8988T (cell line): ENCODE results near the gene TRPC3.
A peak's percentile ranks its signal among the peaks of the same experiment; 100 is the strongest.

Experiments
- DNase-seq: peaks from one replicate; pipeline ENCODE4 v3.0.0; 2011

The TRPC3 gene

DNA sequence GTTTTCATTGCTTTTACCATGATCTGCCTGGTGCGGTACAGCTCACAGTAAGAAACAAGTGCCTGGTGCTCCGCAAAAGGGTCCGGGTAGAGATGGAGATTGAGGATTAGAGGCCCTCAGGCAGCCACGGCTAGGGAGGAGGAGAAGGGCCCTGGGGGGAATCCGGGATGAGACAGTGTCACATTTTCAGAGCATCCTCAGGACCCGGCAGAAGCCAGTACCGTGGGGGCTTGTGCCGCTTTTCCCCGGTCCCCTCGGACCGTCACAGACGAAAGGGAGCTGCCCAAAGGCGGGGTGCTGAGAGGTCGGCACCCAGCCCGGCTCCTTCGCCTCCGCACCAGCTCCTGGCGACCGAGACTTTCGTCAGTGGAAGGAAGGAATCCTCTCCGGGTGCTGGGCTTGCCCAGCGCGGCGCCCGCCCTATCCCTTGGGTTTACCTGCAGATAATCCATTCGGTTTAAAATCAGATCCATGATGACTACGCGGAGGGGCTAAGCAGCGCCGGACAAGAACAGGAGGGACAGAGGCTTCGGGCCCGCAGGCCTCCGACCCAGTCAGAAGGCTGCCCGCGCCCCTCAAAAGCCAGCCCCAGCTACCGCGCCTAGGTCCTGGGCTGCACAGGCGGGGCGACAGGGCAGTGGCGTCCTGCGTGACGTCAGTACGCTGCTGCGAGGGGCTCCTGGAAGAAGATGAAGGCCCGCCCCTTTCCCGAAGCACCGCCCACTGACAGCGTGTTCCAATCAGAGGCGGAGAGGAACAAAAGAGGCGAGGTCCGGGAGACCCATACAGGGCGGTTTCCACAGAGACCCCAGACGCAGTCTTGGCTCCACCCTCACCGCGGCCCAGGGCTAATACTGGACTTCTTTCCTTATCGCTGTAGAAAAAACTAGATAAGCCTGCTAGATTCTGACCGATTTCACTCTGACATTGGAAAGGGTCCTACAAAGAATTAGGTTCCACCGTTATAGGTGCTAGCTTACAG is 81.7 kb downstream of the TRPC3 start, which contains the start of gene BBS7:
TSS of gene BBS7 (minus strand) at position 634 of the 982 bp plus-strand sequence. CDS start at position 473, 161 bp downstream.
- peak; percentile 54 for DNase-seq

DNA sequence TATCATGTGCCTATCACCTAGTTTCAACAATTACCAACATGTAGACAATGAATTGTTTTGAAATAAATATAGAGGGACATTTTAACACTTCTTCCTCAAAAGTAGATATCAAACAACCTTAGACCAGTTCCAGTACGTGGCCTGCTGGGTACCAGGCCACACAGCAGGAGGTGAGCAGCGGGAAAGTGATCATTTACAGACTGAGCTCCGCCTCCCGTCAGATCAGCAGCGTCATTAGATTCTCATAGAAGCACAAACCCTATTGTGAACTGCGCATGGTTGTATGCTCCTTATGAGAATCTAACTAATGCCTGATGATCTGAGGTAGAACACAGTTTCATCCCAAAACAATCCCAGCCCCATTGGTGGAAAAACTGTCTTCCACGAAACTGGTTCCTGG is 88.1 kb downstream of the TRPC3 start:
- DNase-seq = no peak

DNA sequence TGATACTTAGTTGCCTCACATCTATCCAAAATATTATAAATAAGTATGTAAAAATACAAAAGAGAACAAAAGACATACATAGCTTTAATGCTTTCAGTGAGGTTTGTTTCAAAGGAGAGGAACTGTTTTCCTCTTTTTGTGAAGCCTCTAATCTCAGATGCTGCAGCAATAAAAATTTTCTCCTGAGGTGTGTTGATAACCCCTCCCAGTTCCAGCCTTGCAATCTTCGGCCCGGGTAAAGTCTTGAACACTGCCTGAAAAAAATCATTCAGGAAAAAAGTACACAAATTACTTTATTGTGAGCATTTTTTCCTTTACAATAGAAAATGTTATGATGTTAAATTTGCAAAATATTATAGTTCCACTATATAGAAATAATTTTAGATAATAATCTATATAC is 90.4 kb downstream of the TRPC3 start:
- DNase-seq = no peak

DNA sequence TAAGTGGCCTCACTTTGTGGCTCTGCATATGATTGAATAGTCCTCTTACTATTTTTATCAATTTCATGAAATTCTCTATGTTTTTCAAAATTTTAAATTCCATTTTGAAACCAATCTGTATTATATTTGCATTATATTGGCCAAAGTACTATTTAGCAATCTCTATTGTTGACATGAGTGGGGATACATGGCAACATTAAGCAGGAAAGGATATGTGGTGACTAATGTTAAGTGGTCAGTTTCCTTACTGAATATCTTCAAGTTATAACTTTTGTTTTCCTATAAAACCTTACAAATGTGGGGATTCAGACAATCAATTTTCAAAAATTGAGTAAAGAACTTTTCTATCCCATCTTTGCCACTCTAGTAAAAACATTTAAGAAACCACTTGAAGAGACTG is 91.7 kb downstream of the TRPC3 start:
- no peak for DNase-seq

DNA sequence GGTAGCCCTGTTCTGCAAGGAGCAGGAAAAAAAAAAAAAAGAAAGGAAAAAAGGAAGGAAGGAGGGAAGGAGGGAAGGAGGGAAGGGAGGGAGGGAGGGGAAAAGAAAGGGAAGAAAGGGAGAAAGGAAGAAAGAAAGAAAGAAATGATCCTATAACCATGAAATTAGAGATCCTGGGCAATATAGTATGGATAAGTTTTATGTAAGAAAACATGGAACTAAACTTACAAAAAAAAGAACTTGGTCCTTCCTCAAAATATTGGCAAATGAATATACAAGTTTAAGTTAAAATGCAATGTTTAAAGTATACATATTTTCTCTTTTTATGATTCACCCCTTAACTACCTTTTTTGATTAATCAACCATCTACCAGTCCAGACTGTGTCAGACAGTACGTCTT is 100.5 kb downstream of the TRPC3 start:
- DNase-seq = no peak

DNA sequence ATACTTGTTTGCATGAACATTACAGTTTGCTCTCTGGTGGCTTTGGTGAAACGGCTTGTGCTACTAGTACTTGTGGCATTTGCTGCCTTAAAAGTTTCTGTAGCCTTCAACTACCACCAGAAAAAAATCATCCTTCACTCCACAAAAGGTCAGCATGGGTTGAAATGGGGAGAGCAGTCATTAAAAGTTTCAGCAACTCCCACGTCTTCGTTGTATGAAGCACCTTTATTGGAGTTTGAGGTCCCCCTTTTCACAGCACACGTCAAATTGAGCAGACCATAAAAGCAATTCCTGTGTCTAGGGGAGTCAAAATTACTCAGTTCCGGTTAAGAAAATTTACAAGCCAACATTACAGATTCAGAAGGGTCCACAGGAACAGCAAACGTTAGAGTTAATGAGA is 105.2 kb downstream of the TRPC3 start:
- no peak for DNase-seq

DNA sequence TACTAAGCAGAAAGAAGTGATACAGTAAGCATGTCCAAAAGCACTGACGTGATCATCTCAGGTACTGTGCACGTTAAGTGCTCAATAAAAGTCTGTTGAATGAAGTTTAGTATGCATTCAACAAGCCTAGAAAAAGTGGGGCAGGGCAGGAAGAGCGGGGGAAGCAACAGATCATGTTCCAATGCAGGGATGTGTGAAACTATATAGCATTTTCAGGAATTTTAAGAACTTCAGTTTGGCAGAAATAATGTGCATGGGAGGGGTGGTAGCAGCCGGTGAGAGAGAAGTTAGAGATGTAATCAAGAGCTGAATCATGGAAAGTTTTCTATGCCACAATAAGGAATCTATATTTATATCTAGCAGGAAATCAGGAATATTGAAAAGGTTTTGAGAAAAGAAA is 109.0 kb downstream of the TRPC3 start:
- no peak for DNase-seq

DNA sequence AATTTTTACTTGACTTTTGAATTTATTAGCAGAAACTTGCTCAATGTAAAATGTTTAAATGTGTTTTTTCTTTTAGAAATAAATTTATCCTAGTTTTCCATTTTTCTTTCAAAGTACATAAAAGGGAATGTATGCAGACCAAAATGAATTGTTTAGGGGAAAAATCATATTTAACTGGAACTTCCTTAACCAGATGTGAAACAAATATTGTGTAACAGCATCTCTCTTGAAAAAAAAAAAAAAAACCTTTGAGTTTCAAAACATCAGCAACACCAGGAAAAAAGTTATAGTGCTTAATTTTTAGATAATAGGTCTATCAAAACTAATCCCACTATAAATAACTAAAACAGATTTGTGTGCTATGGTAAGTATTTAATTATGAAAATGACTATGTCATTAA is 113.7 kb downstream of the TRPC3 start:
- DNase-seq = no peak

DNA sequence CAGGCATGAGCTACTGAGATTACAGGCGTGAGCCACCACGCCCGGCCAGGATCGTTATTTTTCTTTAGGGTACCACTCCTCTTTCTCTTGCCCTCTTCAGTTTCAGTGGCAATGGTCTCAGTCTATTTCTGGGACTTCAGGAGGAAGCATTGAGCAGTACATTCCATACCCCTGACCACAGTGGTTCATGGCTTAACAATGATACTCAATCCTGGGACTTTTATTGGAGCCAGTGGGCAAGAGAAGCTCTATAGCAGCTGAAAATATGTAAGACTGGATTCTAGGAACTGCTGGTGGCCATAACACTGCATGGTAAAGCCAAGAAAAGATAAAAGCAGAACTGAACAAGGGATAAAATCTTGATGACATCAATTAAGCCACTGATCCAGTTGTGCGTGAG is 122.3 kb downstream of the TRPC3 start:
- no peak for DNase-seq
